ENCODE results near the gene AGAP9. TPM values are rescaled to one million over a fixed set of nuclear protein-coding genes. Genes with fewer than 3 reads are reported as not detected.
"Not testable (repeated sequence)": the region's sequence is repeated elsewhere in the genome, so short reads cannot be mapped to it uniquely, and the experiment has no call there.

The AGAP9 gene
- total RNA-seq, 2 donors from 2014 or later = 12.0 to 14.5 TPM

GRCh38 chr10:47480133-47480532 is 43.3 kb downstream of the AGAP9 start:
- H3K36me3 Mint-ChIP-seq (ENCODE audit: low read depth); H3K4me1 Mint-ChIP-seq; H3K27me3 Mint-ChIP-seq; ATAC-seq; H3K9me3 ChIP-seq (ENCODE audit: control insufficient read depth, low read length, poor library complexity, severe bottlenecking); H3K4me3 Mint-ChIP-seq; H3K27ac Mint-ChIP-seq; DNase-seq: not testable (repeated sequence)

GRCh38 chr10:47478114-47478513 is 45.3 kb downstream of the AGAP9 start:
- not testable (repeated sequence) for DNase-seq

GRCh38 chr10:47477078-47477477 is 46.4 kb downstream of the AGAP9 start:
- not testable (repeated sequence) for ATAC-seq, H3K27me3 Mint-ChIP-seq

More at GRCh38 chr10:47478114-47478513, 45.3 kb downstream of the AGAP9 start:
- not testable (repeated sequence) for H3K4me3 Mint-ChIP-seq; ATAC-seq; H3K27ac Mint-ChIP-seq; H3K27me3 Mint-ChIP-seq; H3K9me3 ChIP-seq (ENCODE audit: control insufficient read depth, low read length, poor library complexity, severe bottlenecking); H3K4me1 Mint-ChIP-seq; H3K36me3 Mint-ChIP-seq (ENCODE audit: low read depth)

GRCh38 chr10:47475101-47475500 is 48.3 kb downstream of the AGAP9 start:
- not testable (repeated sequence) for DNase-seq; ATAC-seq; H3K27me3 Mint-ChIP-seq; H3K9me3 ChIP-seq (ENCODE audit: control insufficient read depth, low read length, poor library complexity, severe bottlenecking); H3K36me3 Mint-ChIP-seq (ENCODE audit: low read depth); H3K4me1 Mint-ChIP-seq; H3K4me3 Mint-ChIP-seq; H3K27ac Mint-ChIP-seq

More at GRCh38 chr10:47477078-47477477, 46.4 kb downstream of the AGAP9 start:
- not testable (repeated sequence) for H3K27ac Mint-ChIP-seq; DNase-seq; H3K4me1 Mint-ChIP-seq; H3K9me3 ChIP-seq (ENCODE audit: control insufficient read depth, low read length, poor library complexity, severe bottlenecking); H3K36me3 Mint-ChIP-seq (ENCODE audit: low read depth); H3K4me3 Mint-ChIP-seq

DNA sequence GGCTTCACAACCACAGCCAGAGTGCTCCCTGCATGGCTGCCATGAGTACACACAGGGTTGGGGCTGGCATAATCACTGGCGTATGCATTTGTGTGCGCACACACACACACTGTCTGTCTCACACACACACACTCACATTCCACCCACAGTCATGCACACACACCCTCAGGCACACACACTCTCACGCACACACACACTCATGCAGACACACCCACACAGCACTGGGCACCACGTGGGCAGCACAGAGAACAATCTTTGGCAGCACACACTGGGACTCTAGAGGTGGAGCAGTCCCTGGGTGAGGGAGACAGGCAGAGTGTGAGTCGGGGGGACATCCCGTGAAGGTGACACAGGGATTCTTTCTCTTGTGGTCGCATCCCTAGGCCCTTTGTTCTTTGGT is 49.9 kb downstream of the AGAP9 start:
- H3K27ac Mint-ChIP-seq; DNase-seq; H3K36me3 Mint-ChIP-seq (ENCODE audit: low read depth); H3K4me1 Mint-ChIP-seq; H3K27me3 Mint-ChIP-seq; H3K9me3 ChIP-seq (ENCODE audit: control insufficient read depth, low read length, poor library complexity, severe bottlenecking); ATAC-seq; H3K4me3 Mint-ChIP-seq: not testable (repeated sequence)

GRCh38 chr10:47472647-47473046 is 50.8 kb downstream of the AGAP9 start:
- H3K4me3 Mint-ChIP-seq; H3K4me1 Mint-ChIP-seq; H3K36me3 Mint-ChIP-seq (ENCODE audit: low read depth); DNase-seq; H3K27ac Mint-ChIP-seq; H3K27me3 Mint-ChIP-seq; H3K9me3 ChIP-seq (ENCODE audit: control insufficient read depth, low read length, poor library complexity, severe bottlenecking): not testable (repeated sequence)
- ATAC-seq = peak; percentile 27

DNA sequence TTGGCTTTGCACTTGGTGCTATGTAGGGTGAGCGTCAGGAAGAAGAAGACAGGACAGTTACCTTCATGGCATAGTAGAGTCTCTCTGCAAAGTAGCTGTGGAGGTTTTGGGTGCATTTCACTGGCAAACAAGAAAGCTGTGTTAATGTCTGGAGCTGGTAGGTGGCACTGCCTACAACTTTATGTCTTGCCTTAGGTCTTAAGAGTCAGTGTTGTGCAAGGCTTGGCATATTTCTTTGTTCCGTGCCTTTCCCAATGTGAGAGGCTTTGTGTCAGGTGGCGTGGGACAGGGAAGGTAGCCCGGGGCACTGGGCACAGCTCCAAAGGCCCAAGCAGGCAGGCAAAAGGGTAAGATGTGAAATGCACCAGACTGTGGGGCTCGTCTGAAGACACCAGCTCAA is 51.4 kb downstream of the AGAP9 start:
- H3K27me3 Mint-ChIP-seq; H3K27ac Mint-ChIP-seq; H3K36me3 Mint-ChIP-seq (ENCODE audit: low read depth); H3K4me1 Mint-ChIP-seq; ATAC-seq; H3K4me3 Mint-ChIP-seq; H3K9me3 ChIP-seq (ENCODE audit: control insufficient read depth, low read length, poor library complexity, severe bottlenecking); DNase-seq: not testable (repeated sequence)

GRCh38 chr10:47468731-47469528 is 54.5 kb downstream of the AGAP9 start:
- not testable (repeated sequence) for H3K4me1 Mint-ChIP-seq; ATAC-seq; H3K9me3 ChIP-seq (ENCODE audit: control insufficient read depth, low read length, poor library complexity, severe bottlenecking); H3K36me3 Mint-ChIP-seq (ENCODE audit: low read depth); DNase-seq; H3K27ac Mint-ChIP-seq; H3K4me3 Mint-ChIP-seq; H3K27me3 Mint-ChIP-seq

DNA sequence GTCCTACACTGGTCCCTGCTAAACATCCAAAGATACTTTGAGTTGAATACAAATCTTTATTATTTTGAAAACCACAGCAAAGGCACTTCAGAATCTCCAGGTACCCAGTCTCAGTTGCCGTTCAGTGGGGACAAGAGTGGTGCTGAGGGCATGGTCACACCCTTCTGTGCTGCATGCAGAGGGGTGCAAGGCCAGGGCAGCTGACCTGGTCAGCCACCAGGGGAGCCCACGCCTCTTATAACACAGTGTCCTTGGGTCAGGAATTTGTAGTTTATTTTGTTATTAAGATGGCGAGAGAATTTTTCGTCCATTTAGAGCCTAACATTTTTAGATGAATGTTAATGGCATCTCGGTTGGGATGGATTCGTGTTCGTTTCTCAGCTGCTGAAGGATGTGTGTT is 55.5 kb downstream of the AGAP9 start:
- not testable (repeated sequence) for H3K4me3 Mint-ChIP-seq; H3K4me1 Mint-ChIP-seq; H3K27ac Mint-ChIP-seq; H3K27me3 Mint-ChIP-seq; ATAC-seq; H3K36me3 Mint-ChIP-seq (ENCODE audit: low read depth); DNase-seq; H3K9me3 ChIP-seq (ENCODE audit: control insufficient read depth, low read length, poor library complexity, severe bottlenecking)

DNA sequence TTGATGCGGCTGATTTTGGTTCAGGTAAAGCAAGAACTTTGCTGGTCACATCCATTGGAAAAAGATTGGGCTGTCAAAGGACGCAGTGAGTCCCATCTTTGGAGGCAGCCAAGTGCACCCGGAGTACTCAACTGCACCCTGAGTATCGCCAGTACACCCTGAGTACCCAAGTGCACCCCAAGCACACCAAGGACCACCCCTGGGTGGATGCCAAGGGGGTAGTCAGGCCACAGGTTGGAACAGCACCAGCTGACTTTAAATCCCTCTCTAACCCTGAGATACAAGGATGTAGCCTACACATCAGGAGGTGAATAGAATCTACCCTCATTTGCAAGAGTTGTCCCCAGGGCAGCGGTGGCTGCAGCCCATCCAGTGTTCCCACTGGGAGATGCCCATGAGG is 56.0 kb downstream of the AGAP9 start:
- not testable (repeated sequence) for H3K4me1 Mint-ChIP-seq; H3K36me3 Mint-ChIP-seq (ENCODE audit: low read depth); H3K27me3 Mint-ChIP-seq; H3K27ac Mint-ChIP-seq; H3K9me3 ChIP-seq (ENCODE audit: control insufficient read depth, low read length, poor library complexity, severe bottlenecking); DNase-seq; ATAC-seq; H3K4me3 Mint-ChIP-seq

- ATAC-seq; H3K9me3 ChIP-seq (ENCODE audit: control insufficient read depth, low read length, poor library complexity, severe bottlenecking); H3K4me1 Mint-ChIP-seq; H3K27ac Mint-ChIP-seq; H3K27me3 Mint-ChIP-seq; H3K4me3 Mint-ChIP-seq; DNase-seq; H3K36me3 Mint-ChIP-seq (ENCODE audit: low read depth): not testable (repeated sequence)
Observed at GRCh38 chr10:47465216-47465917, 58.1 kb downstream of the AGAP9 start.

- H3K9me3 ChIP-seq (ENCODE audit: control insufficient read depth, low read length, poor library complexity, severe bottlenecking); H3K36me3 Mint-ChIP-seq (ENCODE audit: low read depth); ATAC-seq; DNase-seq; H3K27ac Mint-ChIP-seq; H3K4me3 Mint-ChIP-seq; H3K4me1 Mint-ChIP-seq: not testable (repeated sequence)
- peaks cover 20% of the 10 kb centered on the region for H3K27me3 Mint-ChIP-seq
Observed at GRCh38 chr10:47462577-47463358, 60.7 kb downstream of the AGAP9 start.

- not testable (repeated sequence) for DNase-seq; H3K27ac Mint-ChIP-seq; H3K4me3 Mint-ChIP-seq; H3K36me3 Mint-ChIP-seq (ENCODE audit: low read depth); H3K4me1 Mint-ChIP-seq; H3K9me3 ChIP-seq (ENCODE audit: control insufficient read depth, low read length, poor library complexity, severe bottlenecking)
- peak; percentile 55 for ATAC-seq
- H3K27me3 Mint-ChIP-seq = peaks cover 31% of the 10 kb centered on the region
Observed at GRCh38 chr10:47461261-47461687, 62.2 kb downstream of the AGAP9 start.
